Motor neuron (in vitro differentiated cells): ENCODE results near the gene PANX1. TPM values are rescaled to one million over a fixed set of nuclear protein-coding genes. Genes with fewer than 3 reads are reported as not detected.

ENCODE experiments used
- ATAC-seq, 8 experiments: fragments of 200-7000 bp; cut with Tn5 transposase; replicated peaks in 6 of 8; 2 replicates each; pipeline ENCODE4 v1.8.0; 2021; ENCODE audit warnings: mild to moderate bottlenecking in 8 of 8, moderate library complexity in 8 of 8
- H3K27ac ChIP-seq, 2 donors: fragments of 250-450 bp; sonication (Bioruptor Pico); 2 replicates each; pipeline ENCODE4 v1.9.0; 2021; ENCODE audit warnings: antibody characterized with exemption in 2 of 2, mild to moderate bottlenecking in 2 of 2, moderate library complexity in 1 of 2
- H3K4me1 ChIP-seq, 2 donors: fragments of 250-450 bp; sonication (Bioruptor Pico); replicated peaks in 1 of 2; 2 replicates each; pipeline ENCODE4 v1.6.1; 2021; ENCODE audit warnings: antibody characterized with exemption in 2 of 2, mild to moderate bottlenecking in 2 of 2, moderate library complexity in 1 of 2
- H3K4me3 ChIP-seq, 5 donors: fragments of 250-450 bp; sonication (Bioruptor Pico); 2 replicates each; pipeline ENCODE4 v1.9.0; 2021; ENCODE audit warnings: antibody characterized with exemption in 5 of 5, mild to moderate bottlenecking in 5 of 5, moderate library complexity in 4 of 5
- WGBS, 10 experiments: fragments of 450-650 bp; shearing (Covaris generic); methylation state at CpG; one replicate each; pipeline ENCODE4 v1.0.0; 2022; 5-methylcytosine and 5-hydroxymethylcytosine counted together
- in situ Hi-C, 9 experiments: fragments of 400-800 bp; cut with MboI; loops; one replicate each; pipeline ENCODE4 v1.15.0; 2021; ENCODE audit warnings: low sequenced_read_pairs in 9 of 9, low pct_unique_long_range_greater_than_20kb in 2 of 9; ENCODE audit not compliant: unreplicated experiment in 9 of 9
- total RNA-seq, 8 experiments: library from RNA; unstranded; fragments of 300-600 nt; gene quantifications; 2 replicates each; pipeline versions ENCODE4 v1.2.3 to v1.2.4, GENCODE V29; 2022

PANX1 gene
- total RNA-seq, 8 experiments from 2014 or later, result 15.0 to 49.8 (median 28.3) TPM

DNA sequence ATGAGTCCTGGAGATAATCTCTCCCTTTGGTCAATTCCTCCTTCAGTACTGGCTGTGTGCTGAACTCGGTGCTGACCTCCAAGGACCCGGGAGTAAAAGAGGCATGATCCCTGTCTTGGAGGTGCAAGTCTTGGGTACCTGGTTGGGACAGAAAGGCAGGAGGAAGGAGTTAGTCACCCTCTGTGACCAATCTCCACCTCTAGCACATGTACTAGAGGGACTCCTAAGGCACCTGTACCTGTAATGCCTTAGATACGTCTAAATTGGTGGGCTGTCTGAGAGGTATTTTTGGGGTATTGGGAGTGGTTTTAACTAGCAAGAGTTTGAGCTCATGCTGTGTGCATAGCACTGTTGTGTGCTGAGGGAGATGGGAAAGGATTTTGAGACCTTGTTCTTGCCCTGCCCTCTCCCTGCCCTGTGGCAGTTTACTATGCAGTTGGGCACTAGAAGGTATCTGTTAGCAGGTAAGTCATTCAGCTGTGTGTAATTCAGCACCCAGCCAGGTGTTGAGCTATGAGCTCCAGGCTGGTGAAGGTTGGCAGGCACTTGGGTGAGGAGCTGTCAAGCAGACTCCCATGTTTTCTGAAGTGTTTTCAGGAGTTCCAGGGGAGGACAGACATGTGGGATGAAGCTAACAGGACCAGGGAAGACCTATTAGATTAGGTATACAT lies 2.5 kb downstream of the PANX1 start:
- Histone ChIP-seq H3K4me3 (peak overlapping the region in 4 of 5 donors; percentile 64 to 89 (median 83)), H3K4me1 (peaks cover 31 to 39% of the 10 kb centered on the region in 2 donors), H3K27ac (no peak overlapping the region)
- in situ Hi-C loops, result loop anchor here in 1 of 9 experiments (25.0 kb wide), 1 partner anchor 219 kb away; no protein-coding TSS in a partner anchor
- no peak for ATAC-seq
- WGBS, 10 experiments, result 20 to 100% (median 70%) methylated on average over 1 to 3 of the region's 3 CpGs; no CpG with 5 or more reads in 5 of the 10 experiments

DNA sequence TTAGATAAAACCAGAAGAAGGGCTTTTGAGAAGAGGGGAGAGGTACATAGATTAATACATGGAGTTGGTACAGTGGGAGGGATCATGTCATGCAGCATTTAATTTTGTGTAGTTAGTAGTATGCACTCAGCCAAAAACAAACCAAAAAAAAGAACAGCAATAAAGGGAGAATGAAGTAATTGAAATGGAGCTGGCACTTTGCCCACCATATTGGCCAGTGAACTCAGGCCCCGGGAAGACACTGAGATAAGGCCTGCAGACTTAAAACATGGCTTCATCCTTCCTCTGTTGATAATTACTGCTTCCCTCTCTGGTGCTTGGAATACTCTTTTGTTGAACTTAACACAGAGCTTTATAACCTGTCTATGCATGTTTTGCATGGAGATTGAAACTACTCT lies 3.1 kb downstream of the PANX1 start:
- peak overlapping the region in 2 of 5 donors; percentile 82 to 84 for H3K4me3 ChIP-seq
- no peak overlapping the region for H3K27ac ChIP-seq
- no peak for ATAC-seq
- peaks cover 31 to 39% of the 10 kb centered on the region in 2 donors for H3K4me1 ChIP-seq
- in situ Hi-C loops, result loop anchor here in 1 of 9 experiments (25.0 kb wide), 1 partner anchor 219 kb away; no protein-coding TSS in a partner anchor
- WGBS, 10 experiments, result 0 to 89% (median 82%) methylated on average over 1 of the region's 1 CpG; no CpG with 5 or more reads in 4 of the 10 experiments

DNA sequence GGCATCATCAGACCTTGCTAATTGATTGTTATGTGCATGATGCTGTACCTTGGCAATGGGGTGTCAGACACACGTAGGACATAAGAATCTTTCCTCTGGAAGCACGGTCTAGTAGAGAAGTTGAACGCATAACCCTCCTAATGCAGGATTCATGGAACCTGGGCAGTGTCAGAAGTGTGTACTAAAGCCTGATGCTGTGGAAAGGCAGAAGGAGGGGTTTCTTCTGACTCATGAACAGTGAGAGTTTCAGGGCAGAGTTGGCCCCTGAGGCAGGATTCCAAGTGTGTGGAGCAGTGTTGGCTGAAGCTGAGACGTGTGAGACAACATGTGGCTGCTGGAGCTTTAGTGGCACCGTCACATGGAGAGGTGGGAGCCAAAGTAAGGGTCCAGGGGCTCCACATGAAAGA lies 3.5 kb downstream of the PANX1 start:
- ATAC-seq, result peak in 2 of 8 experiments; percentile 2 to 4
- H3K4me1 ChIP-seq, result peaks cover 27 to 38% of the 10 kb centered on the region in 2 donors
- no peak overlapping the region for H3K27ac ChIP-seq
- WGBS, 10 experiments, result 0 to 91% (median 80%) methylated on average over 1 to 5 of the region's 5 CpGs; no CpG with 5 or more reads in 5 of the 10 experiments
- in situ Hi-C loops, result loop anchor here in 1 of 9 experiments (25.0 kb wide), 1 partner anchor 220 kb away; no protein-coding TSS in a partner anchor
- peak overlapping the region in 1 of 5 donors; percentile 82 for H3K4me3 ChIP-seq

DNA sequence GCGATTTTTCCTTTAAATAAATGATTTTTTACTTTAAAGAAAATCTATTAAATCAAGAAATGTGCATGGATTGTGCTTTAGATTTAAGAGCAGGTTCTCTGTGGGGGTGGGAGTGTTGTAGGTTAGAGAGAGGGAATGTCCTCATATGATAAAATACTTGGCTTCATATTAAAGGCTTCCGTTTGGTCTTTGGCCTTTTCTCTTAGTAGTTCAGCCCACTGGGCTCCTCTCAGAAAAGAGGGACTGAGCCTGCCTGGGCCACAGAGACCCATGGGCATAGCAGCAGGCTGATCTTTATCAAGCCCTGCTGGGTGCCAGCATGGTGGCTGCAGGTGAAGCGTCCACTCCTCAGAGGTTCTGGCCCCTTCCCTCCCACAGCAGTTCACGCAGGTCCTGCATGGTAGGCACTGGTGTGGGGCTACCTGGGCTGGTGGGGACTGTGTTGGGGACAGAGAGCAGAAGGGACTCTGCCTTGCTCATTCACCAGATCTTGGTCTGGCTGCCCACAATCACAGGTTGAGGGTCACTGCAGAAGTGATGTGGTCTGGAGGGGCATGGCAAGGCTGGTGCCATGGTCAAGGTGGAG lies 4.3 kb downstream of the PANX1 start:
- H3K27ac ChIP-seq, result no peak overlapping the region
- 70 to 100% (median 94%) methylated on average over 1 to 3 of the region's 4 CpGs for WGBS, 10 experiments
- H3K4me1 ChIP-seq, result peaks cover 23 to 30% of the 10 kb centered on the region in 2 donors
- in situ Hi-C loops, result loop anchor here in 1 of 9 experiments (25.0 kb wide), 1 partner anchor 221 kb away; no protein-coding TSS in a partner anchor
- no peak for ATAC-seq
- H3K4me3 ChIP-seq, result no peak overlapping the region

DNA sequence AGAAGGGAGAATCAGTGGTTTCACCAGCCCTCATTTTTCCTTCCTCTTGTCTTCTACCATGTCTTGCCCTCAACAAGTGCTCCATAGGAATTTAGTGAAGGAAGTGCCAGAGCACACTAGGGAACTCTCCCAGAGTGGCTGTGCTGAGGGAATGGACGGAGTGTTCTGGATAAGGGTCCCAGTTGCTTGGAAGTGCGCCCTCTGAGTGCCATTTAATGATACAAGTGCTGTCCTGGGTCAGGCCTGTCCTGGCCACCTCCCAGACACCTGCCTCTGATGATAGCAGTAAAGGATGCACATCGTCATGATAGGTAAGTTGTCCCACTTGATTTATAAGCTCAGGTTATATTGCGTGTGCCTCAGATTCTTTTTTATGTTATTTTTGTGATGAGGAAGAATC lies 5.1 kb downstream of the PANX1 start:
- in situ Hi-C loops, result loop anchor here in 1 of 9 experiments (25.0 kb wide), 1 partner anchor 221 kb away; no protein-coding TSS in a partner anchor
- Histone ChIP-seq H3K27ac (no peak overlapping the region), H3K4me1 (peaks cover 23 to 30% of the 10 kb centered on the region in 2 donors), H3K4me3 (no peak overlapping the region)
- ATAC-seq, result no peak
- WGBS, 10 experiments, result 60 to 100% (median 81%) methylated on average over 1 to 4 of the region's 4 CpGs; no CpG with 5 or more reads in 4 of the 10 experiments

DNA sequence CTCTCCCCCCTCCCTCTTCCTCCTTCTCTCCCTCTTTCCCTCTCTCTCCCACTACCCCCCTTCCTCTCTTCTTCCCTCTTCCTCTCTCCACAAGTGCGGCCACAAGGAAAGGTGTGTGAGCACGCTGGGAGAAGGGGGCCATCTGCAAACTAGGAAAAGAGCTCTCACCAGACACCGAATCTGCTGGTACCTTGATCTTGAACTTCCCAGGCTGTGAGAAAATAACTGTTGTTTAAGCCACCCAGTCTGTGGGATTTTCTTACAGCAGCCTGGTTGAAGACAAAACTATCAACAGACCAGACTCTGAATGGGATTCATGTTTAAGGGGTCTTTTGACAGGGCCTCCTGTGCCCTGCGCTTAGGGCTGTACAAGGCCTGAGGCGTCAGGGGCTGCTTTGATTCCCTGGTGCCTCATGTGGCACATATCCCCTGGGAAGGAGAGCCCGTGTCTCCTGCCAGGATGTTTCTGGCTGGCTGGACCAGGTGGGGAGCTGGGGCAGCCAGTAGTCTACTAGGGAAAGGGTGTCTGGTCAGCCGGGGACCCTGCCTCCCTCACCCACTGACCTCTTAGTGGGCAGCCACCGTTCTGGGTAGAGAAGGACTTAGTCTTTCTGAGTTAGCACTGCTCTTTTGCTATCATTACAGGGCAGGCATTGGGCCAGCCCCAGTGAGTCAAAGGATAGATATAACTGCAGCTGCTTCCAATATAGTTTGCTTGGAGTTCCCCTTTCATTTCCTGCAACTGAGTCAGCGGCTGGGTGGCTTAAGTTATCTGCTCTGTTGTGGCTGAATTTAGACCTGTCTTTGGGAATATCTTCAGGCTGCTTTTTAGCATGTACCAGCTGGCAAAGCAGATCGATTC lies 6.2 kb downstream of the PANX1 start:
- peak in 2 of 8 experiments; percentile 39 to 40 for ATAC-seq
- no peak overlapping the region for H3K27ac ChIP-seq
- peaks cover 26 to 39% of the 10 kb centered on the region in 2 donors for H3K4me1 ChIP-seq
- WGBS, 10 experiments, result 0 to 100% (median 67%) methylated on average over 1 to 3 of the region's 10 CpGs; no CpG with 5 or more reads in 2 of the 10 experiments
- H3K4me3 ChIP-seq, result no peak overlapping the region
- in situ Hi-C loops, result loop anchor here in 1 of 9 experiments (25.0 kb wide), 1 partner anchor 223 kb away; no protein-coding TSS in a partner anchor

DNA sequence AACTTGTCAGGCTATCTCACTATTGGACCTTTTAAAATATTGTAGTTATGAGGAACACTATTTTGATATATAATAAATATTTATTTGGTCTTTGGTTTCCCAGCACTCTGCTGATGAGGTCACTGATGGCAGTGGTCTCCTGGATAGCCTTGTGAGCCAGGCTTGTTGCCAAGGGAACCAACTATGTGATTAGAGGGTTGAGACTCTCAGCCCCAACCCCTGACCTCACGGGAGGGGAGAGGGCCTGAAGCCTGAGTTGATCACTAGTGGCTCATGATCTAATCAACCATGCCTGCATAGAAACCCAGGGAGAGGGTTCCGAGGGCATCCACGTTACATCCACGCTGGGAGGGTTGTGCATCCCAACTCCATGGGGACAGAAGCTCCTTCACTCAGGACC lies 10.8 kb downstream of the PANX1 start:
- Histone ChIP-seq H3K27ac (no peak overlapping the region), H3K4me1 (peaks cover 20 to 32% of the 10 kb centered on the region in 2 donors), H3K4me3 (no peak overlapping the region)
- WGBS, 10 experiments, result 20 to 100% (median 40%) methylated on average over 1 to 3 of the region's 4 CpGs; no CpG with 5 or more reads in 5 of the 10 experiments
- ATAC-seq, result peak in 5 of 8 experiments; percentile 73 to 84 (median 80)
- in situ Hi-C loops, result loop anchor here in 1 of 9 experiments (25.0 kb wide), 1 partner anchor 227 kb away; no protein-coding TSS in a partner anchor

DNA sequence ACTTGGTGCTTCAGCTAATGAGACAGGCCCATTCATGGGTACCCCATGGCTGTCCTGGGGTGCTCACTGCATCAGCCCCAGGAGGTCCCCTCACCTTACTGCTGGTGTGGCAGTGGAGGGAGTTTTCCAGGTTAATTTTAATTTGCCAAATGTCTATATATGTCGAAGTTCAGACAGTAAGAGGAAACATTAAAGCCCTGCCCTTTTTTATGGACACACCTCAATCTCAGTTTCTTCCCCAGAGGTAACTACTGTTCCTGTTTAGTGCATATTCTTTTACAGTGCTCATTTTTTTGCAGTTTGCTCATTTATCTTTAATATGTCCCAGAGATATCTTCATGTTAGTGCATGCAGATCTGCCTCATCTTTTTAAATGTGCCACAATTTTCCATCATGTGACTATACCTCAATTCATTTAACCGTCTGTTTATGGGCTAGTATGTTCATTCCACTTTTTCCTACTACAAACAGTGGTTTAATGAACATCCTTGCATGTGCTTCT lies 11.6 kb downstream of the PANX1 start:
- 60 to 100% (median 87%) methylated on average over 1 to 2 of the region's 2 CpGs for WGBS, 10 experiments
- no peak overlapping the region for H3K4me3 ChIP-seq
- in situ Hi-C loops, result loop anchor here in 1 of 9 experiments (25.0 kb wide), 1 partner anchor 228 kb away; no protein-coding TSS in a partner anchor
- no peak overlapping the region for H3K27ac ChIP-seq
- no peak for ATAC-seq
- H3K4me1 ChIP-seq, result peaks cover 18 to 32% of the 10 kb centered on the region in 2 donors

DNA sequence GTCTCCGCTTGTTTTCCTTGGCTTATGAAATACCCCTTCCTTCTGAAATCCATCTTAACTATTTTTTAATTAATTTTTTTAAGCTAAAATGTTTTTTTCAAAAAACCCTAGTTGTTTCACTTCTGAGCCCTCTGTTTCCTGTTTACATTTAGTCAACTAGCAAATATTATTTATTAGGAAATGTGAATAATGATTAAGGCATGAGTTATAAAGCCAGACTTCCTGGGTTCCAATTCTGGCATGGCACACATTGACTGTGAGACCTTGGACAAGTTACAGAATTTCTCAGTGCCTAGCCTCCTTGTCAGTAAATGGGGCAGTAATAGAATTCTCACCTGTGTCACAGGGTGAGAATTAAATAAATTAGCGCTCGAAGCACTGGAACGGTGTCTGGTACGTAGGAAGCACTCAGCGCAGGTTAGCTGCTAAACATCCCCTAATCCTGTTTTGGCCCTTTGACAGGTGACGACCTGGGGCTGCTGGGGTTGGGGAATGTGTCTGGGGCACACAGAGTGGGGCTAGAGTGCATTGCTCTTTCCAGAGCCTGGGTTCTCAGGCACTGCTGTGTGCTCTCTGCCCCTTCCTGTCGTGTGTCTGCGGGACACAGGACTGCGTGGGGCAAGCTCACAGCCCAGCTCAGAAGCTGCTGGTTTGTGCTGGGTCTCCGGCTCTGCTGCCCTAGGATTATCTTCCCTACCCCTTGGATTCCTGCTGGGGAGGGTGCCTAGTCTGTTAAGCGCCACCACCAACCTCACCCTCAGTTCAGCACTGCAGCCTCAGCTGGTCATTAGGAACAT lies 13.1 kb downstream of the PANX1 start:
- in situ Hi-C loops, result loop anchor here in 1 of 9 experiments (25.0 kb wide), 1 partner anchor 229 kb away; no protein-coding TSS in a partner anchor
- peak in 2 of 8 experiments; percentile 5 to 7 for ATAC-seq
- 87 to 100% (median 100%) methylated on average over 1 to 11 of the region's 12 CpGs; no CpG with 5 or more reads in 1 of the 10 experiments for WGBS, 10 experiments
- peaks cover 18 to 32% of the 10 kb centered on the region in 2 donors for H3K4me1 ChIP-seq
- peak overlapping the region; percentile 6 to 15 for H3K27ac ChIP-seq
- H3K4me3 ChIP-seq, result no peak overlapping the region

DNA sequence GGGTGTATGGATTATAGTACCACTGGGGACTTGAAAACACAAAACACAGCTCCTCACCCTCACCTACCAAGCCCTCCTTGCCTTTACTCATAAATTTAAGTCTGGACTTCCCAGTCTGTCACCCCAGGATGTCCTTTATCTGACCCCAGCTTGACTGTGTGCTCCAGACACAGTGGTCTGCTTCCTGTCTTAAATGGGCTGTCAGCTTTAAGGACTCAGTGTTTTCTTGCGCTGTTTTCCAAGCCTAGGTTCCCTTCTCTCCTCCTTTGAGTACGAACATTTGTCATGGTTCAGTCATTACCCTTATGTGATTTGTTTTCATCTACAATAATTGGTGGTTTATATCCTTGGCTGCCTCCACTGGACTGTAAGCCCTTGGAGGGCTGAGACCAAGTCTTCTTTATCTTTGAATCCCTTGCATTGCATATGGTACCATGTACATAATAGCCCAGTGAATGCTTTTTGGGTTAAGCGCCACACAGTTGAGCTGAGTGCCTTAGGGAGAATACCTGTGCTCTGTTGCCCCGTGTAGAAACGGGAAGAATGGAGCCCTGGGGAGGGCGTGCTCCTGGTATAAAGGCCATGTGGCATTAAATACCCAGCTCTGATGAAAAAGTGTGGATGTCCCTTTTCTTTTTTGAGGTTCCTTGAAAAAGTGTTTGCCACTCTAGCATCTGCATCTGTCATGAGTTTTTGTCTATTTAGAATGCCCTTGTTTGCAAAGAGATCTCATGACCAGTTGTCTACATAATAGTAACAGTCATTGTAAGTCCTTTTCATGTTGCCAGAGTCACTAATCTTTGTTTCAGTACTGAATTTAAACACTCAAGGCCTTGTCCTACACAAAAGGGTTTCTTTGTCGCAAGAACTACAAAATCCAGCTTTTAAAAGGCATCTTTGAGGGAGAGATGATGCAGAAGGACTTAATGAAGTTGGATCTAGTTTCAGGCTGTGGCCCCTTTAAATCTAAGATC lies 14.0 kb downstream of the PANX1 start:
- WGBS, 10 experiments, result 43 to 96% (median 75%) methylated on average over 2 to 7 of the region's 7 CpGs
- peak overlapping the region; percentile 6 to 15 for H3K27ac ChIP-seq
- H3K4me3 ChIP-seq, result no peak overlapping the region
- in situ Hi-C loops, result loop anchor here in 1 of 9 experiments (25.0 kb wide), 1 partner anchor 230 kb away; no protein-coding TSS in a partner anchor
- ATAC-seq, result peak in 5 of 8 experiments; percentile 70 to 80 (median 78)
- peaks cover 18 to 32% of the 10 kb centered on the region in 2 donors for H3K4me1 ChIP-seq
